Progenitor cell of endocrine pancreas (in vitro differentiated cells): ENCODE data around the gene CRAMP1. TPM values are rescaled to one million over a fixed set of nuclear protein-coding genes. Genes with fewer than 3 reads are reported as not detected.

ENCODE experiments used
- DNase-seq: peaks from one replicate; pipeline ENCODE4 v3.0.0; 2021; ENCODE audit warnings: low spot score; ENCODE audit not compliant: unreplicated experiment
- H3K27ac Mint-ChIP-seq: 2 replicates; pipeline ENCODE4 v1.8.0; 2021; ENCODE audit warnings: mild to moderate bottlenecking, moderate library complexity, mixed read lengths
- H3K27me3 Mint-ChIP-seq: 2 replicates; pipeline ENCODE4 v1.8.0; 2021; ENCODE audit warnings: mixed read lengths
- H3K36me3 Mint-ChIP-seq: 2 replicates; pipeline ENCODE4 v1.8.0; 2022; ENCODE audit warnings: mixed read lengths; ENCODE audit not compliant: insufficient read depth
- H3K4me1 Mint-ChIP-seq: 2 replicates; pipeline ENCODE4 v1.8.0; 2021; ENCODE audit warnings: low read depth, mixed read lengths
- H3K4me3 Mint-ChIP-seq: 2 replicates; pipeline ENCODE4 v1.8.0; 2021; ENCODE audit warnings: low read depth, mild to moderate bottlenecking, moderate library complexity, mixed read lengths
- H3K9me3 Mint-ChIP-seq: 2 replicates; pipeline ENCODE4 v1.8.0; 2021; ENCODE audit warnings: low read depth, mixed read lengths
- total RNA-seq: library from RNA; stranded (reverse); gene quantifications from 2 replicates; pipeline ENCODE4 v1.2.1, GENCODE V29; 2021
- TF ChIP-seq, protein P1 (sequence below): fragments of 200-600 bp; sonication (generic); IDR thresholded peaks from one replicate; pipeline ENCODE4 v1.5.0; 2021; ENCODE audit warnings: antibody characterized with exemption, mild to moderate bottlenecking; ENCODE audit not compliant: unreplicated experiment

The CRAMP1 gene
- total RNA-seq, 1 donor from 2014 or later = 58.3 TPM

DNA sequence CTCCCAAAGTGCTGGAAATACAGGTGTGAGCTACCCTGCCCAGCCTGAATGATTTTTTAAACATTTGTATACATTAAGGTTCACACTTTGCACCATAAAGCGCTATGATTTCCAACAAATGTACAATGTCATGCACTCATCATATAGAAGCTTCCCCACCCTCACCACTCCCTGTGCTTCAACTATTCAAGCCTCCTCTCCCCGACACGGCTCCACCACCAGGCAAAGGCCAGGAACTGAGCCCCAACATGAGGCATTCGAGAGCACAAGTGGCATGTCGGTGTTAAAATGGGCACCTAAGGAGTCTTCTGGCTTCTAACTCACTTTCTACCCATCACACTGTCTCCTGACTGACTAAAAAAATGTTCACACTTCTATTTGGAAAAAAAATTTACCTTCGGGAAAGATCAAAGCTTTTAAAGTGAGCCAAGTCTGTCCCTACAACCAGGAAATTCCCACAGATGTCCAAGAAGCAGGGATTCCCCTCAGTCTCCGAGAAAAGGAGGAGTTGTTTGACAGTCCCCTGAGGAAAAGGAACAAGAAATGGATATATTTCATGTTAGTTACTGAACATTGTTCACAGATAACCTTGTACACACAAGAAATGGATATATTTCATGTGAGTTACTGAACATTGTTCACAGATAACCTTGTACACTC is 41.0 kb upstream of the CRAMP1 start:
- DNase-seq = no peak
- Mint-ChIP-seq H3K36me3 (peaks cover 15% of the 10 kb centered on the region), H3K4me1 (no peaks in the 10 kb centered on the region), H3K27ac (no peak overlapping the region), H3K4me3 (no peak overlapping the region), H3K9me3 (no peaks in the 10 kb centered on the region), H3K27me3 (no peaks in the 10 kb centered on the region)
- TF ChIP-seq, protein P1, sequence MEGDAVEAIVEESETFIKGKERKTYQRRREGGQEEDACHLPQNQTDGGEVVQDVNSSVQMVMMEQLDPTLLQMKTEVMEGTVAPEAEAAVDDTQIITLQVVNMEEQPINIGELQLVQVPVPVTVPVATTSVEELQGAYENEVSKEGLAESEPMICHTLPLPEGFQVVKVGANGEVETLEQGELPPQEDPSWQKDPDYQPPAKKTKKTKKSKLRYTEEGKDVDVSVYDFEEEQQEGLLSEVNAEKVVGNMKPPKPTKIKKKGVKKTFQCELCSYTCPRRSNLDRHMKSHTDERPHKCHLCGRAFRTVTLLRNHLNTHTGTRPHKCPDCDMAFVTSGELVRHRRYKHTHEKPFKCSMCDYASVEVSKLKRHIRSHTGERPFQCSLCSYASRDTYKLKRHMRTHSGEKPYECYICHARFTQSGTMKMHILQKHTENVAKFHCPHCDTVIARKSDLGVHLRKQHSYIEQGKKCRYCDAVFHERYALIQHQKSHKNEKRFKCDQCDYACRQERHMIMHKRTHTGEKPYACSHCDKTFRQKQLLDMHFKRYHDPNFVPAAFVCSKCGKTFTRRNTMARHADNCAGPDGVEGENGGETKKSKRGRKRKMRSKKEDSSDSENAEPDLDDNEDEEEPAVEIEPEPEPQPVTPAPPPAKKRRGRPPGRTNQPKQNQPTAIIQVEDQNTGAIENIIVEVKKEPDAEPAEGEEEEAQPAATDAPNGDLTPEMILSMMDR = no peak

DNA sequence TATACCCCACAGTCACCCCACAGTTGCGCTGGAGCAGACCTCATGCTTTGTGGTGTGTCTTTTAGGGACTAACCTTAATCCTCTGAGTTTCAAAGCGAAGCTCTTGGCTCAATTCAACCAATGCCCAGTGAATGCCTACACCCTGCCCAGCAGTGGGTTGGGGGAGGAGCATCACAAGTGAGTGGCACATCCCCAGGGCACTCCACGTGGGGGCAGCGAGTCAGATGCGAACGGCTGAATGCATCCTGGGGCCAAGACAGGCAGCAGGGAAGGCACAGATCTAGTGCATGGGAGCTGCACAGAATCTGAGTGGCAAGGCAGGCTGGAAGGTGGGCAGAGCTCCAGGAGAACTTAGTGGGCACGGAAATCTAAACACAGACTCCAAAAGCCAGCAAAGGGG is 39.5 kb upstream of the CRAMP1 start:
- H3K4me3 Mint-ChIP-seq = no peak overlapping the region
- H3K27me3 Mint-ChIP-seq = no peaks in the 10 kb centered on the region
- no peak for DNase-seq
- no peaks in the 10 kb centered on the region for H3K9me3 Mint-ChIP-seq
- H3K36me3 Mint-ChIP-seq = peaks cover 18% of the 10 kb centered on the region
- H3K27ac Mint-ChIP-seq = peak overlapping the region; percentile 49
- TF ChIP-seq, protein P1 = no peak
- no peaks in the 10 kb centered on the region for H3K4me1 Mint-ChIP-seq

DNA sequence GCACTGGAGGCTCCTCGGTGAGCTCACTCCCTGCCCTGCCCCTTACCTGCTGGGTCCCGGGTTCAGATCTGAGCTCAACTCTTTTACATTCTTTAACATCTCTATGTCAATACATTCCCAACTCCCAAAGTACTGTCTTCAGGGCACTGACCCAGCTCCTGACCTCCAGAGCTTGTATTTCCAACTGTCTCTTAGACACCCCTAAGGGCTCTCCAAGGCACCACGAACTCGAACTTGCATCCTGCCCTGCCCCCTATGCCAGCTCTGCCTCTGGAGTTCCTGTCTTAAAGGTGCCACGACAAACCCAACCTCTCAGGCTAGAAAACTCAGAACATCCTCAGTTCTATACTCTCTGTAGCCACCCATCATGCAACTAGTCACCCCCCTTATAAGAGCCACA is 38.9 kb upstream of the CRAMP1 start:
- no peak overlapping the region for H3K4me3 Mint-ChIP-seq
- no peaks in the 10 kb centered on the region for H3K4me1 Mint-ChIP-seq
- H3K27me3 Mint-ChIP-seq = no peaks in the 10 kb centered on the region
- TF ChIP-seq, protein P1 = no peak
- no peaks in the 10 kb centered on the region for H3K9me3 Mint-ChIP-seq
- peaks cover 20% of the 10 kb centered on the region for H3K36me3 Mint-ChIP-seq
- H3K27ac Mint-ChIP-seq = no peak overlapping the region
- no peak for DNase-seq

DNA sequence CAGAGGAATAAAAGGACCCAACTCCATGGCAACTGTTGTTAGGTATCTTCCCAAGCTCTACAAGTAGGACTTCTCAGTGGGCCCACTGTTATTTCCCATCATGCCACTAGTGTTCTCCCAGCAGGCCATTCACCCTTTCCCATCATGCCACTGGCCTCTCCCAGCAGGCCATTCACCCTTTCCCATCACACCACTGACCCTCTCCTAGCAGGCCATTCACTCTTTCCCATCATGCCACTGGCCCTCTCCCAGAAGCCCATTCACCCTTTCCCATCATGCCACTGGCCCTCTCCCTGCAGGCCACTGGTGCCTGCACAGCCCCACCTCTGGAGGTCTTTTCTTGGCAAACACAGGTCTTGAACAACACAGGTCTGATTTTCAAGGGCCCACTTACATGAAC is 36.6 kb upstream of the CRAMP1 start:
- no peaks in the 10 kb centered on the region for H3K27me3 Mint-ChIP-seq
- peaks cover 5% of the 10 kb centered on the region for H3K9me3 Mint-ChIP-seq
- no peak for DNase-seq
- peaks cover 8% of the 10 kb centered on the region for H3K4me1 Mint-ChIP-seq
- H3K36me3 Mint-ChIP-seq = peaks cover 29% of the 10 kb centered on the region
- no peak overlapping the region for H3K4me3 Mint-ChIP-seq
- H3K27ac Mint-ChIP-seq = no peak overlapping the region
- TF ChIP-seq, protein P1 = no peak

DNA sequence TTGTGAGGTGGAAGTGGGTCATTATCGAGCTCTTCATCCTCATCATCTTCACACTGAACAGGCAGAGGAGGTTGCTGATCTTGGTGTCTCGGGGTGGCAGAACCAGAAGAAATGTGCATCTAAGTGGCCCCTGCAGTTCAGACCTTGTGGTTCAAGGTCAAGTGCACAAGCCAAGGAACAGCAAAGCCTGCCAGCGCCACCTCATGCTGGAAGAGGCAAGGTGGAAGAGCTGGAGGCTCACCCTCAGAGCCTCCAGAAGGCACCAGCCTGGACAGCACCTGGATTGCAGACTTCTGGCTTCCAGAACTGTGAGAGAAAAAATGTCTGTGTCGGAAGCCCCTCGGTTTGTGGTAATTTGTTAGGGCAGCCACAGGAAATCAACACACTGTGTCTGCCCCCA is 32.9 kb upstream of the CRAMP1 start:
- TF ChIP-seq, protein P1 = no peak
- Mint-ChIP-seq H3K4me1 (peaks cover 22% of the 10 kb centered on the region), H3K27me3 (no peaks in the 10 kb centered on the region), H3K9me3 (peaks cover 8% of the 10 kb centered on the region), H3K27ac (no peak overlapping the region), H3K4me3 (no peak overlapping the region), H3K36me3 (peaks cover 40% of the 10 kb centered on the region)
- no peak for DNase-seq
